ENCODE data around the gene STXBP2. TPM values are rescaled to one million over a fixed set of nuclear protein-coding genes. Genes with fewer than 3 reads are reported as not detected.

STXBP2 gene
- polyA plus RNA-seq, 1 experiment = 5.0 TPM

DNA sequence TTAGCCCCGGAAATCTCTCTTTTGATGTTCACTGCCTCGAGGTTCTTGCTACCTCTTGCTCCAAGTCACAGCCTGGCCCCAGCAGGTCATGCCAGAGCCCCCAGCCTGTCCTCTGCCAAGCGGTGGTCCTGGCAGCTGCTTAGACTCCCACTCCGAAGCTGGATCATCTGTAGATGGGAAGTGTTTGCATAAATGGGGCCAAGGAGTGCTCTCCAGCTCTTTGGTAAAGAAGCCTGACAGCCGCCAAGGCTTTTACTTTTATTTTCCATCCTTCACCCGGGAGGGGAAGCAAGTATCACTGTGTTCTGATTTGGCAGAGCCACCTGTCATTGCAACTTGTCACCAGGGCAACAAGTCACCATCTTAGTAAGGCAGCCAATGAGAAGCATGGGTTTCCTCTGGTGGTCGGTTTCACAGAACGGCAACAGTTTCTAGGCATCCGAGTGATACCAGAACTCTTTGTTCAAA, 21.3 kb downstream of the STXBP2 start:
- peaks cover 4% of the 10 kb centered on the region for H3K27me3 ChIP-seq (ENCODE audit: control insufficient read depth, insufficient read depth, low read length)
- CTCF ChIA-PET = no interaction called here
- no peak overlapping the region for H3K4me3 ChIP-seq (ENCODE audit: low read depth, low read length)
- TF ChIP-seq, protein P1, sequence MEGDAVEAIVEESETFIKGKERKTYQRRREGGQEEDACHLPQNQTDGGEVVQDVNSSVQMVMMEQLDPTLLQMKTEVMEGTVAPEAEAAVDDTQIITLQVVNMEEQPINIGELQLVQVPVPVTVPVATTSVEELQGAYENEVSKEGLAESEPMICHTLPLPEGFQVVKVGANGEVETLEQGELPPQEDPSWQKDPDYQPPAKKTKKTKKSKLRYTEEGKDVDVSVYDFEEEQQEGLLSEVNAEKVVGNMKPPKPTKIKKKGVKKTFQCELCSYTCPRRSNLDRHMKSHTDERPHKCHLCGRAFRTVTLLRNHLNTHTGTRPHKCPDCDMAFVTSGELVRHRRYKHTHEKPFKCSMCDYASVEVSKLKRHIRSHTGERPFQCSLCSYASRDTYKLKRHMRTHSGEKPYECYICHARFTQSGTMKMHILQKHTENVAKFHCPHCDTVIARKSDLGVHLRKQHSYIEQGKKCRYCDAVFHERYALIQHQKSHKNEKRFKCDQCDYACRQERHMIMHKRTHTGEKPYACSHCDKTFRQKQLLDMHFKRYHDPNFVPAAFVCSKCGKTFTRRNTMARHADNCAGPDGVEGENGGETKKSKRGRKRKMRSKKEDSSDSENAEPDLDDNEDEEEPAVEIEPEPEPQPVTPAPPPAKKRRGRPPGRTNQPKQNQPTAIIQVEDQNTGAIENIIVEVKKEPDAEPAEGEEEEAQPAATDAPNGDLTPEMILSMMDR (IDR thresholded peaks at IDR 0.05; ENCODE audit: low read depth, low read length) = no peak
- no peaks in the 10 kb centered on the region for H3K9me3 ChIP-seq (ENCODE audit: control insufficient read depth, insufficient read depth, low read length)
- POLR2A ChIA-PET = no interaction called here
- no peak overlapping the region for H3K27ac ChIP-seq (ENCODE audit: low read depth, low read length)
- no peak for DNase-seq (ENCODE audit: low read depth, low spot score)

DNA sequence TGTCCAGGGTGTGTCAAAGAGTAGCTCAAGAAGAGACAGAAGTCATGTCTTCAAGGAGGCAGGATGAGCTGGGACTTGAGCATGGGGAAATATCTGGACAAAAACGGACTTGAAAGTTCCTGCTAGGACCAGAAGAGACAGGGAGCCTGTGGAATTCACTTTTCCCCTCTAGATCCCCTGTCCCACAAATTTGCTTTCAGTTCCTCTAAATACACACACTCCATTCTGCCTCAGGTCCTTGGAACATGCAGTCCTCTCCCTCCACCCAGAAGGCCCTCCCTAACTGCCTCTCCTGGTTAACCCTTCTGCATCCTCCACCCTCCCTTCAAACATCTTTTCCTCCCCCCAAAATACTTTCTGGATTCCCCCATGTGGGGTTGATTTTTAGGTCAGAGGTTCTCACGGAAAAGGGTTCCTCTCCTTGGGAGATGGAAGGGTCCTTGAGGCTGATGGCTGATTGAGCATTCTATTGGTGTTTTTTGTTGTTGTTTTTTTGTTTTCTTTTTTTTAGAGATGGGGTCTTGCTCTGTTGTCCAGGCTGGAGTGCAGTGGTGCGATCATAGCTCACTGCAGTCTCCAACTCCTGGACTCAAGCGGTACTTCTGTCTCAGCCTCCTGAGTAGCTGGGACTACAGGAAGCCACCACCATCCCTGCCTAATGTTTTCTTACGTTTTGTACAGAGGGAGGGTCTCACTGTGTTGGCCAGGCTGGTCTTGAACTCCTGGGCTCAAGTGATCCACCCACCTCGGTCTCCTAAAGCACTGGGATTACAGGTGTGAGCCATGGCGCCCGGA, 25.0 kb downstream of the STXBP2 start:
- H3K9me3 ChIP-seq (ENCODE audit: control insufficient read depth, insufficient read depth, low read length) = no peaks in the 10 kb centered on the region
- H3K27ac ChIP-seq (ENCODE audit: low read depth, low read length) = no peak overlapping the region
- H3K27me3 ChIP-seq (ENCODE audit: control insufficient read depth, insufficient read depth, low read length) = peaks cover 9% of the 10 kb centered on the region
- CTCF ChIA-PET = interaction anchor here (1.1 to 3.0 kb wide), 4 partner anchors 10 to 94 kb away, joined by 3 to 17 read pairs (median 6); partner anchors contain the start of gene TRAPPC5
- TF ChIP-seq, protein P1 (IDR thresholded peaks at IDR 0.05; ENCODE audit: low read depth, low read length) = no peak
- no peak overlapping the region for H3K4me3 ChIP-seq (ENCODE audit: low read depth, low read length)
- POLR2A ChIA-PET = no interaction called here
- no peak for DNase-seq (ENCODE audit: low read depth, low spot score)

DNA sequence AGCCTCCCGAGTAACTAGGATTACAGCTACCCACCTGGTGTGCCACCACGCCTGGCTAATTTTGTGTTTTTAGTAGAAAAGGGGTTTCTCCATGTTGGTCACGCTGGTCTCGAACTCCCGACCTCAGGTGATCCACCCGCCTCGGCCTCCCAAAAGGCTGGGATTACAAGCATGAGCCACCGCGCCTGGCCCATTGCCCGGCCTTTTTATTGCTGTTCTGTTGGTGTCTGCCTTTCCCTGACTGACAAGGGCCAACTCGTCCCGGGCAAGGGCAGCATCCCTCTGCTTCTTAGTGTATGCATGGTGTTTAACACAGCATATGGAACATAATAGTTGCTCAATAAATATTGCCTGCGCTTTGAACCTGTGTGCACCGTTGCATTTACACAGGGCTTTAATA, 25.7 kb downstream of the STXBP2 start:
- CTCF ChIA-PET = interaction anchor here (1.0 to 3.0 kb wide), 2 partner anchors 11 to 18 kb away, joined by 5 to 17 read pairs; partner anchors contain the start of gene TRAPPC5

DNA sequence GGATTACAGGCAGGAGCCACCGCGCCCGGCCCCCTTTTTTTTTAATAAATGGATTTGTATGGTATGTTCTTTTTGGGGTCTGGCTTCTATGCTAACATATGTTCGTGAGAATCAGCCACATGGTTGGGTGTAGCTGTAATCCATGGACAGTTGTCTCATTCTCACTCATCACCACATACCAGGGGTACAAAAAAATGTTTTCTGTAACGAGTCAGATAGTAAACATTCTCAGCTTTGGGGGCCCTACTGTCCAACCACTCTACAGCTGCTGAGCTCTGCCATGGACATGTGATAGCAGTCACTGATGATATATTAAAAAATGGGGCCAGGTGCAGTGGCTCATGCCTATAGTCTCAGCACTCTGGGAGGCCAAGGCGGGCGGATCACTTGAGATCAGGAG, 26.8 kb downstream of the STXBP2 start:
- CTCF ChIA-PET = interaction anchor here (2.5 to 2.7 kb wide), 2 partner anchors 12 to 17 kb away, joined by 7 to 13 read pairs; partner anchors contain the start of gene TRAPPC5
- DNase-seq (ENCODE audit: low read depth, low spot score) = no peak
- peaks cover 8% of the 10 kb centered on the region for H3K27me3 ChIP-seq (ENCODE audit: control insufficient read depth, insufficient read depth, low read length)
- H3K27ac ChIP-seq (ENCODE audit: low read depth, low read length) = no peak overlapping the region
- TF ChIP-seq, protein P1 (IDR thresholded peaks at IDR 0.05; ENCODE audit: low read depth, low read length) = no peak
- H3K4me3 ChIP-seq (ENCODE audit: low read depth, low read length) = no peak overlapping the region
- no peaks in the 10 kb centered on the region for H3K9me3 ChIP-seq (ENCODE audit: control insufficient read depth, insufficient read depth, low read length)
- POLR2A ChIA-PET = interaction anchor here (0.6 to 1.2 kb wide), 2 partner anchors 34 to 532 kb away, joined by 3 read pairs; partner anchors contain the start of gene PET100

More for the DNA sequence above, 25.7 kb downstream of the STXBP2 start:
- Histone ChIP-seq H3K27me3 (ENCODE audit: control insufficient read depth, insufficient read depth, low read length) (peaks cover 10% of the 10 kb centered on the region), H3K4me3 (ENCODE audit: low read depth, low read length) (no peak overlapping the region), H3K27ac (ENCODE audit: low read depth, low read length) (no peak overlapping the region), H3K9me3 (ENCODE audit: control insufficient read depth, insufficient read depth, low read length) (no peaks in the 10 kb centered on the region)
- no peak for DNase-seq (ENCODE audit: low read depth, low spot score)
- TF ChIP-seq, protein P1 (IDR thresholded peaks at IDR 0.05; ENCODE audit: low read depth, low read length) = no peak
- POLR2A ChIA-PET = no interaction called here

DNA sequence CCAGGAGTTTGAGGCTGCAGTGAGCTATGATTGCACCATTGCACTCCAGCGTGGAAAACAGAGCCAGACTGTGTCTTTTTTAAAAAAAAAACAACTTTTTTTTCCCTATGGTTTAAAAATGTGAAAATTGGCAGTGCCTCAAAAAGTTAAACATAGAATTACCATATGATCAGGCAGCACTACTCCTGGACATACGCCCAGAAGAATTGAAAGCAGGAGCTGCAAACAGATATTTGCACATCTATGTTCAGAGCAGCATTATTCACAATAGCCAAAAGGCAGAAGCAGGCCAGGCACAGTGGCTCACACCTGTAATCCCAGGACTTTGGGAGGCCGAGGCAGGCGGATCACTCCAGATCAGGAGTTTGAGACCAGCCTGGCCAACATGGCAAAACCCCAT, 28.2 kb downstream of the STXBP2 start:
- POLR2A ChIA-PET = no interaction called here
- H3K9me3 ChIP-seq (ENCODE audit: control insufficient read depth, insufficient read depth, low read length) = no peaks in the 10 kb centered on the region
- TF ChIP-seq, protein P1 (IDR thresholded peaks at IDR 0.05; ENCODE audit: low read depth, low read length) = no peak
- peak; percentile 46 for DNase-seq (ENCODE audit: low read depth, low spot score)
- H3K27me3 ChIP-seq (ENCODE audit: control insufficient read depth, insufficient read depth, low read length) = peaks cover 9% of the 10 kb centered on the region
- no peak overlapping the region for H3K27ac ChIP-seq (ENCODE audit: low read depth, low read length)
- CTCF ChIA-PET = interaction anchor here (0.8 to 2.7 kb wide), 4 partner anchors 13 to 135 kb away, joined by 3 to 13 read pairs (median 8); partner anchors contain the start of gene TRAPPC5
- no peak overlapping the region for H3K4me3 ChIP-seq (ENCODE audit: low read depth, low read length)
